Stimulated activated CD8-positive, alpha-beta memory T cell treated with anti-CD3 and anti-CD28 coated beads, Interleukin-12 subunit alpha, Interleukin-12 subunit beta, amount 100 ng/mL, for 4 hours (primary cell): ENCODE data around the gene CREB5.

Experiments used
- DNase-seq: peaks from one replicate; pipeline ENCODE4 v3.0.0-alpha.2; 2020; ENCODE audit warnings: low read depth

CREB5 gene

DNA sequence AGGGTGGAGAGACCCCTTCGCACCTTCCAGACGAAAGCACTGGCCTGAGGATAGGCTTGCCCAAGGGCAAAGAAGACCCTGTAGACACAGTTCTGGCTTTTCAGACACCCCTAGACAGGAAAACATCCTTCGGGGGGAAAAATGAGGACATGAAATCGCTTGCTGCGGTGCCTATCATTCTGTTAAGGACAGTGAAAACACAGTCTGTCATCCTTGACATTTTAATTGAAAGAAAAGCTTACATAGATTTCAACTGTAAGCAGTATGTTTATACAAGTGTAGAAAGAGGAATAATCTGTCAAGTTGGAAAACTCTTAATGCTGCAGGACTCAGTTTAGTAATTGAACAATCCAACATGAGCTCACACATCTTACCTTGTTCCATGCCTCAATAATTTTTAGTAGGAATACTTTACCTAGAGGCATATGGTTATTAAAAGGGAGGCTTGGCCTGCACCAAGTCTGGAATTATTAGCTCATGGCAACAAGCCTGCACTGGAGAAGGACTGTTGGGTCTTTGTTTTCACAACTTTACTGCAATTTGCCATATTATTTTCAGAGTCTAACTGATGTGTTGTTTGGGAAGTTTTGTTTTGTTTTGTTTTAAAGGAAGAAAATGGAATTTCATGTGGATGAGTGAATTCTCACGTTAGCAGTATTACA, 302.3 kb downstream of the CREB5 start:
- DNase-seq, result no peak

- no peak for DNase-seq
Observed at GRCh38 chr7:28717445-28718054, 305.2 kb downstream of the CREB5 start.

DNA sequence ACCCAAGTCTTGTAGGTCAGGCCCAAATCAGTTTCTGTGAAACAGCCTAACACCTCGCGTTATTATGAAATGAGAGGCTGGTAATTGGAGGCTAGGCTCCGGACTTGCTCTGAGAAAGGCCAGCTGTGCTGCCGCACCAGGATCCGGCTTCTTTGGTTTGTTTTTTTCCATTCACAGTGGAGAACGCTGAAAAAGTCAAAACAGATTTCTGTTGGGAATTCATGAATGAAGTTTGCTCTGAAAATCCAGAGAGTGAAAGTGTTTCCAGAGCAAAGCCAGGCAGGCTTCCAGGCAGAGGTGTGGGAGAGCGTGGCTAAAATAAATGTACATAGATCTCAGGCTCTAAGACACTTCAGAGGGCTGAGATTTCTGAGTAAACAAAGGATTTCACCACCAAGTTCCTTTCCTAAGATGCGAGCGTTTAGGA, 305.8 kb downstream of the CREB5 start:
- DNase-seq, result no peak

DNA sequence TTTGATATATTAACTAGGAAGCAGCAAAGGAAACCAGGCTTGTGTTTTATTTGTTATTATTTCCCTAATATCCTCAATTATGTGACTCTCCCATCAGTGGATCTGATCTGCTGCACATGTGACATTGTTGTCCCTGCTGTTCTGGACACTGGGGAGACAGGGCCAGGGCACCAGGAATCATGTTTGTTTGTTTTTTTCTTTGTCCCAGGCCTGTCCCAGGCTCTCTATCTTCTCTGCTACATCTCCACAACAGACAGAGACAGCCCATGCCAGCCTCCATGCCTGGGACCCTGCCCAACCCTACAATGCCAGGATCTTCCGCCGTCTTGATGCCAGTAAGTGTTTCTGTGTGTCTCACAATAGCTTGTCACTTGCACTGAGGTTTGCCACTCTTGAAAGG, 306.2 kb downstream of the CREB5 start:
- no peak for DNase-seq

DNA sequence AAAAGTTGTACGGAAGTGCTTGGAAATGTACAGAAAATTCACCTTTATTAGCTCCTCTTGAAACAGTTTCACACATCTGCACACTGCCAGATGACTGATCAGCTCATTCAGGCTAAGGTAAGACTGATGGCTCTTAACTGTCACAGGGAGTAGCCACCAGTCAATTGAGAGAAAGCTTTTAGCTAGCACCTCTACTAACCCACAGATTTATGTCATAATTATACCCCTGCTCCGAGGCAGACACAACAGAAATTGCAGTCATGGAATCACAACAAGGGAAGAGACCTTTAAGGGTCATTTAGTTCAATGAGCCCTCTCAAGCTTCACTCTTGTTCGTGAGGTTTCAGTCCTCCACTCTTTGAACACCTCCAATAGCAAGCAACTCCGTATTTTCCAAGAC, 310.4 kb downstream of the CREB5 start:
- DNase-seq, result no peak

GRCh38 chr7:28723336-28723735, 311.0 kb downstream of the CREB5 start:
- DNase-seq, result no peak

DNA sequence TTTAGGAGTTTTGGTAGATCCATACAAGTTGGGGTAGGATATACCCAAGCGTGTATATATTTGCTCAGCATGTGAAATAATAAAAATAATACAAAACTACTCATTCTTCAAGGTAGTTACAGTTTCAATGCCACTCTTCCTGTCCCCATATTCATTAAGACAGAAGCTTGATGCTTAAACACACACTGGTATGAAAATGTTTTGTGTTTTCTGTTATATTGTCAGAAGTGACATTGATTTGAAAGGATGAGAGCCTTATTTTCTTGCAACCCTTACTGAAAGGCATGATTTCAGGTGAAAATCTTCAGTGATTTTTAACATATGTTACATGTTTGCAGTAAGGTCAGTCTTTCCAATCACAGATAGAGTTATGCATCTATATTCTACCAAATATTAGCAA, 312.2 kb downstream of the CREB5 start:
- no peak for DNase-seq

DNA sequence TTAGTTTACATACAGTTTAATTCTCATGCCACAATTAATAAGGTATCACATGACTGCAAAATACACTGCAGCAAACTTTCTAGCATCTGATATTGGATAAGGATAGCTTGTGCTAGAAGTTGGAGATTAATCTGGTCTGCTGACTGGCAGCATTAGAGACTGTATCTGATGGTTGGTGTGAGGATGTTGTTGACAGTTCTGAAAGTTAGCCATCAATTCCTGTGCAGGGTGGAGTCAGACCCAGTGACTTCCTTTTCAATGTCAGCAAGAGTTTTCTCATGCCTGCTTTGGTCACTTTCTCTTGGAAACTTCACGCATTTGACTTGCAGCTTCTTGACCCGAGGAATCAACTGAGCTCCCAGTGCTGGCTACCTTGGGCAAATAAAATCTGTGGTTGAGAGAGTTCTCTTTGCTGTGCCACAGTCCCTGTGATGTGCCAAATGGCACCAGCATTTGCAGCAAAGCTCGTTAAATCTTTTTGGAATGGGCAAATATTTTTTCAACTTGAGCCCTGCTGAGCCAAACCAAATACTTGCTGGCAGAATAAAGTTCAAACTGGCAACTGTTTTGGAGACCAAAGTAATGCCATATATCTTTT, 312.8 kb downstream of the CREB5 start:
- no peak for DNase-seq

- DNase-seq, result no peak
Observed at GRCh38 chr7:28725911-28726310, 313.6 kb downstream of the CREB5 start.

- DNase-seq, result no peak
Observed at GRCh38 chr7:28726555-28726954, 314.2 kb downstream of the CREB5 start.

DNA sequence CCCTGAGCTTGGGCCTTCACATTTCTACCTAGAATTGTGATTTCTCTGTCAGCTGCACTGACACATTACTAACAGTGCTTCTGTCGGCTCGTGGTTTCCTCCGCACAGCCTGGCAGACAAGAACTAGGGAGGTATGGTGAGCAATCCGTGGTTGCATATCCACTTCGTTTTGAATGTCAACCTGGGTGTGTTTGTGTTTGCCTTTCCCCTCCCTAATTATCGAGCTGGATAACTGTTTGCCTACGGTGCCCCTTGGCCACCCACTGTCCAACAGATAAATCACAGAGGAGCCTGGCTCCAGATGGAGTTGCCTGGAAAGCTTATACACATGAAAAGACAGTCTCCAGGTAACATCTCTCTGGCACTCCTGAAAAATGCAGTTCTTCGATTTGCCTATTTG, 317.0 kb downstream of the CREB5 start:
- no peak for DNase-seq

- no peak for DNase-seq
Observed at GRCh38 chr7:28729727-28730126, 317.4 kb downstream of the CREB5 start.

- DNase-seq, result no peak
Observed at GRCh38 chr7:28731092-28731658, 318.9 kb downstream of the CREB5 start.

DNA sequence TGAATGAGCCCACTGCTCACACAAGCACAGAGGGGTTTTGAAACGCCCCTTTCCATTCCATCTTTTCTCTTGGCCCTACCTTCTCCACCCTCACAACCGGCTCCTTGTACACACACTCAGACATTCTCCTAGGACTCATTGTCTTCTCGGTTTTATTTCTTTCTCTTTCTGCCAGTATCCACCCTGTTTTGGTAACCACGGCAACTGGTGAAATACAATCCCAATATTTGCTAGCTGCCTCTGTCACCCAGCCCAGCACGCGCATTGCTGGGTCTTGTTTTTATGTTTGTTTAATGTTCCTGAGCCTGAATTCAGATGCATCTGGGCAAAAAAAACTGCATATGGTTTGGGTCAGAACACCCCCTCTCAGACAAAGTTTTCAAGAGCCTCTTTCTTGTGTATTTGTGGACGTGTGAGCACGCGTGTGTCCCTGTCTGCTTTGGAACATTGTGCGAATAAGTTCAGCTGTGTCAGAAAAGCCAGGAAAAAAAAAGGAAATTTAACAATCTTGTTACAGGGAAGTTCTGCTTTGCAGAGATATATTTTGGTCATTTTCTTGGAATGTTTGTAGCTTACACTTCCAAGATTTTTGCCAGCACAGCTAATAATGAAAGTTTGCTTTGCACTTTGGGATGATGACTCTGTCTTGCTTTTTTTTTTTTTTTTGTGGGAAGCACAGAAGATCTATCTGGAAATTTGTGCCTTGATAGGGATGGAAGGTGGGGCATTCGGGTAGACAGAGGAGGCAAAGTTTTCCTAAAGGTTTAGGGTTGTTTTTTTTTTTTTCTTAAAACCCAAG, 320.0 kb downstream of the CREB5 start:
- DNase-seq, result no peak

GRCh38 chr7:28733035-28733434, 320.7 kb downstream of the CREB5 start:
- no peak for DNase-seq

- DNase-seq, result no peak
Observed at GRCh38 chr7:28738412-28738811, 326.1 kb downstream of the CREB5 start.

GRCh38 chr7:28739128-28739527, 326.8 kb downstream of the CREB5 start:
- DNase-seq, result no peak

- DNase-seq, result no peak
Observed at GRCh38 chr7:28739826-28740225, 327.5 kb downstream of the CREB5 start.

GRCh38 chr7:28744951-28745350, 332.6 kb downstream of the CREB5 start:
- DNase-seq, result no peak

DNA sequence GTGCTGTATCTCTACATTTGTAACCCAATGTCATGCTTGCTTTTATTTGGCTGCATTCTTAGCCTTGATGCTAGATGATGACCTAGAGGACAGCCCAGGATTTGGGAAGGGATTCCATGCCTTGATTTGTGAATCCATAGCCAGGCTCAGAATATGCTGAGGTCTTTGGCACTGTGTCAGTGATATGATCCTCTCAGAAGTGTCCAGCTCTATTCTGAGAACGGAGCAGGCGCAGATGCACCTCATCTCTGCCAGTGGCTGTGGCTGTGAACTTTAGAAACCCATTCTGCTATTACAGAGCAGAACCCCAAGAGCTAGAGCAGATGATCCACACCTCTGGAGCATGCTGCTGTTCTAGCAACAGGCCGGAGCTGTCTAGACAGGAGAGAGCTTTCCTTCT, 333.0 kb downstream of the CREB5 start:
- no peak for DNase-seq

DNA sequence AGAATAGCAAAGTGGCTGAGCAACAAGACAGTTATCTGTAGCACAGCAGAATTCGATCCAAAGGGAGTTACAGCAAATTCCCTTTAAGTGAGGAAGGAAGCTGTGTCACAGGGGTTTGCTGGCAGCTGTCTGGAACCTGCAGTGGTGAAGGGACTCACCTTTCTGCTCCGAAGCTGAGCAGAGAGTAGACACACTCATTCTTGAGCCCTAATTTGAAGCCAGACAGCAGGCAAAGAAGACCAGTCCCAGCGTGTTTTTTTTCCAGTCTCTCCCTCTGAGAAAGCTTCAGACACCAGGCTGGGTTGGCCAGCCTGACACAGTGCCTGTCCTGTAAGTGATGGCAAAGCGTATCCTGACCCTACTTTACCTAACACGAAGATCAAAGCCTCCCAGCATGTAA, 335.1 kb downstream of the CREB5 start:
- no peak for DNase-seq

- no peak for DNase-seq
Observed at GRCh38 chr7:28747854-28748253, 335.5 kb downstream of the CREB5 start.

GRCh38 chr7:28748346-28748745, 336.0 kb downstream of the CREB5 start:
- DNase-seq, result no peak
